Immature natural killer cell (primary cell): ENCODE measurements around the gene DIP2C. TPM values are rescaled to one million over a fixed set of nuclear protein-coding genes. Genes with fewer than 3 reads are reported as not detected.
A peak's percentile ranks its signal among the peaks of the same experiment; 100 is the strongest.
"Not testable (repeated sequence)": the region's sequence is repeated elsewhere in the genome, so short reads cannot be mapped to it uniquely, and the experiment has no call there.

Experiments used
- DNase-seq, 3 donors: peaks; one replicate each; pipeline ENCODE4 v3.0.0; 2022; ENCODE audit warnings: mixed read lengths in 1 of 3
- H3K27ac Mint-ChIP-seq, 6 donors: one replicate each; pipeline ENCODE4 v1.8.0; 2020; ENCODE audit warnings: mixed read lengths in 6 of 6, mild to moderate bottlenecking in 5 of 6, inconsistent platforms in 4 of 6, moderate library complexity in 3 of 6
- H3K27me3 Mint-ChIP-seq, 3 donors: one replicate each; pipeline ENCODE4 v1.8.0; 2020 to 2021; ENCODE audit warnings: low read depth in 3 of 3, mild to moderate bottlenecking in 3 of 3, mixed read lengths in 3 of 3, moderate library complexity in 3 of 3, inconsistent platforms in 1 of 3
- H3K36me3 Mint-ChIP-seq, 3 donors: one replicate each; pipeline ENCODE4 v1.8.0; 2020; ENCODE audit warnings: mixed read lengths in 3 of 3, inconsistent platforms in 2 of 3, mild to moderate bottlenecking in 2 of 3
- H3K4me1 Mint-ChIP-seq, 2 donors: one replicate each; pipeline ENCODE4 v1.8.0; 2020; ENCODE audit warnings: inconsistent platforms in 2 of 2, mild to moderate bottlenecking in 2 of 2, mixed read lengths in 2 of 2, moderate library complexity in 1 of 2
- H3K4me3 Mint-ChIP-seq, 5 donors: one replicate each; pipeline ENCODE4 v1.8.0; 2020; ENCODE audit warnings: mild to moderate bottlenecking in 5 of 5, mixed read lengths in 5 of 5, inconsistent platforms in 3 of 5, moderate library complexity in 3 of 5
- H3K9me3 Mint-ChIP-seq, 6 donors: one replicate each; pipeline ENCODE4 v1.8.0; 2020; ENCODE audit warnings: mild to moderate bottlenecking in 6 of 6, mixed read lengths in 6 of 6, inconsistent platforms in 4 of 6, moderate library complexity in 3 of 6
- polyA plus RNA-seq, 3 donors: library from polyadenylated mRNA; unstranded; fragments of 300-500 nt; fragmentation: Illumina TruSeq; gene quantifications; one replicate each; pipeline ENCODE4 v1.2.3, GENCODE V29; 2021

DIP2C gene
- polyA plus RNA-seq, 3 donors from 2014 or later, result 0.06 to 0.41 TPM; not detected in 1

- Mint-ChIP-seq H3K4me3 (no peak overlapping the region), H3K4me1 (no peaks in the 10 kb centered on the region), H3K36me3 (peaks cover 4 to 24% (median 6%) of the 10 kb centered on the region in 3 donors), H3K27me3 (peaks cover 8 to 17% (median 9%) of the 10 kb centered on the region in 3 donors), H3K27ac (no peak overlapping the region), H3K9me3 (peaks cover 0 to 2% (median 0%) of the 10 kb centered on the region in 6 donors)
- DNase-seq, result no peak
Observed at GRCh38 chr10:459743-460142, 229.7 kb downstream of the DIP2C start.

DNA sequence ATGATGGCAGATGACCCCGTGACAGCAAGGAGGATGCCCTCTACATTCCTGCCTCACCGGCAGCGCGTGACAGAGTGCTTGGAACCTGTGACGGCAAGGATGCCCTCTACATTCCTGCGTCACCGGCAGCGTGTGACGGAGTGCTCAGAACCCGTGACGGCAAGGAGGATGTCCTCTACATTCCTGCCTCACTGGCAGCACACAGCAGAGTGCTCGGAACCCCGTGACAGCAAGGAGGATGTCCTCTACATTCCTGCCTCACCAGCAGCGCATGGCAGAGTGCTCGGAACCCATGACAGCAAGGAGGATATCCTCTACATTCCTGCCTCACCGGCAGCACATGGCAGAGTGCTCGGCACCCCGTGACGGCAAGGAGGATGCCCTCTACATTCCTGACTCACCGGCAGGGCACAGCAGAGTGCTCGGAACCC, 231.0 kb downstream of the DIP2C start:
- Mint-ChIP-seq H3K9me3 (peaks cover 0 to 2% (median 0%) of the 10 kb centered on the region in 6 donors), H3K27me3 (peaks cover 5 to 16% (median 7%) of the 10 kb centered on the region in 3 donors), H3K27ac (no peak overlapping the region), H3K36me3 (peaks cover 0 to 20% (median 6%) of the 10 kb centered on the region in 3 donors), H3K4me3 (no peak overlapping the region), H3K4me1 (no peaks in the 10 kb centered on the region)
- DNase-seq, result no peak

DNA sequence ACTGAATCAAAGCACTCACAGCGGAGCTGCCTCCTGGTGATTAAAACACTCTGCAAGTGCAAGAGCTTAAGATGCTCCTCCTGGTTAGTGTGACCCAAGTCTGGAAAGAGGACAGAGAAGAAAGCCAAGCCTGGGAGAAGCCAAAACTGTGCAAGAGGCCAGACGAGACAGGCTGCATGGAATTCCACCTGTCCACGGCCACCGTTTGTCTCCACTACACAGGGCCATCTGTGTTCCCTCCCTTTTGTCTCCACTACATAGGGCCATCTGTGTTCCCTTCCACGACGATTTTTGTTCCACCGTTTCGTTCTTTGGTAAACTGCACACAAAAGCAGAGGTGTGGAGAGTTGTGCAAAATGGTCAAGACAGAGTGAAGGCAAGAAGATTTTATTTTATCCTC, 233.0 kb downstream of the DIP2C start:
- Mint-ChIP-seq H3K27me3 (peaks cover 0 to 10% (median 5%) of the 10 kb centered on the region in 3 donors), H3K36me3 (peaks cover 0 to 9% (median 6%) of the 10 kb centered on the region in 3 donors), H3K9me3 (peaks cover 0 to 2% (median 0%) of the 10 kb centered on the region in 6 donors), H3K4me1 (peaks cover 3 to 6% of the 10 kb centered on the region in 2 donors), H3K27ac (no peak overlapping the region), H3K4me3 (no peak overlapping the region)
- DNase-seq, result no peak

DNA sequence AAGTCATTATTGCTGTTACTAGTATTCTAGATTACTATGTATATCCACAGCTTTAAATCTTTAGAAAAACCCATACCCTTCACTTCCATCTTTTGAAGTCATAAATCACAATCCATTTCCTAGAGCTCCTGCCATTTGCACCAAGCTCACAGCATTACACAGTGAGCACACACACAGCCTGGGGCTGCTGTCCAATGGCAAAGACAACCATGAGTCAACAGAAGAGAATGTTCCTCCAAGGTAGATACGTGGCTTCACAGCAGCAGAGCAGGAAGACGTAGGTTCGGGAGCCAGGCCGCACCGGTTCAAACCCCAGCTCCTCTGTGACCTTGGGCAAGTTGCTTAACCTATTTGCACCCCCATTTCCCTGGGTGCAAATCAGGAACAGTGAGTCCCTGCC, 234.6 kb downstream of the DIP2C start:
- peaks cover 0 to 6% (median 2%) of the 10 kb centered on the region in 3 donors for H3K36me3 Mint-ChIP-seq
- no peak overlapping the region for H3K4me3 Mint-ChIP-seq
- H3K4me1 Mint-ChIP-seq, result peaks cover 18 to 22% of the 10 kb centered on the region in 2 donors
- H3K27ac Mint-ChIP-seq, result no peak overlapping the region
- peaks cover 0 to 2% (median 0%) of the 10 kb centered on the region in 6 donors for H3K9me3 Mint-ChIP-seq
- peaks cover 0 to 4% (median 2%) of the 10 kb centered on the region in 3 donors for H3K27me3 Mint-ChIP-seq
- no peak for DNase-seq

DNA sequence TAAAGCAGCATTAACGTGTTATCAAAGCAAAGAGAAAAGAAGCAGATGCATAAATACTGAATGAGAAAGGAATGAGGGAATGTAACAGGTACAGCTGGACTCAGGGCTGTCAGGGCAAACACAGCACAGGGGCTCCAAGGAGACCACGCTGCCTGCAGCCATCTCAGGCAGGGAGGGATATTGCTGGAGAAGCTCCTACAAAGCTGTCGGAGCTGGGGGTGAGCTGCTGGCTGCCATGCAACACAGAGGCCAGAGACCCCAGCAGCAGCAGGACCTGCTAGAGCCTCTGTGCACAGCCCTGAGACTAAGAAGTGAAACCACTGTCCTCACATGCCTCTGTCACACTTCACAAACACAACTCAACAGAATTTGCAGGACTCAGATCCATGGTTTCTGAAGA, 235.8 kb downstream of the DIP2C start:
- no peak overlapping the region for H3K4me3 Mint-ChIP-seq
- H3K27ac Mint-ChIP-seq, result no peak overlapping the region
- H3K4me1 Mint-ChIP-seq, result peaks cover 22 to 31% of the 10 kb centered on the region in 2 donors
- H3K9me3 Mint-ChIP-seq, result peaks cover 0 to 2% (median 0%) of the 10 kb centered on the region in 6 donors
- DNase-seq, result no peak
- peaks cover 0 to 3% (median 0%) of the 10 kb centered on the region in 3 donors for H3K36me3 Mint-ChIP-seq
- H3K27me3 Mint-ChIP-seq, result peaks cover 0 to 2% (median 0%) of the 10 kb centered on the region in 3 donors

- H3K4me3 Mint-ChIP-seq, result no peak overlapping the region
- peaks cover 22 to 31% of the 10 kb centered on the region in 2 donors for H3K4me1 Mint-ChIP-seq
- H3K27ac Mint-ChIP-seq, result no peak overlapping the region
Observed at GRCh38 chr10:452512-453426, 236.7 kb downstream of the DIP2C start.

DNA sequence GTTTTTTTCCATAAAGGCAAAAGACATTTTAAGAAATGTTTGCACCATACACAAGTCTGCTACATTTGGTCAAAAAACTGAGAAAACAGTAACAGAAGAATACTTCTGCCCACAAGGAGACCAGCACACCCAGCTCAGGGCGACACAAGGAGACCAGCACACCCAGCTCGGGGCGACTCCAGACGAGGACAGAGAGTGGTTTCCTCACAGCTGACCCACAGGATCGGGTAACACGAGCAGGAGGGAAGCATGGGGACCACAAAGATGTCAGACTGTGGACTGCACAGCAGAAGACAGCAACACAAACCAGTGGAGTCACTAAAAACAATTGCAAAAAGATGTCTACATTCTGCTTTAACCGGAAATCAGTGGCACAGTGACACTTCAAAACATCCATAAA, 237.6 kb downstream of the DIP2C start:
- peak overlapping the region in 1 of 6 donors; percentile 19 for H3K27ac Mint-ChIP-seq
- H3K9me3 Mint-ChIP-seq, result peaks cover 0 to 2% (median 0%) of the 10 kb centered on the region in 6 donors
- H3K4me3 Mint-ChIP-seq, result peak overlapping the region in 1 of 5 donors; percentile 67
- no peaks in the 10 kb centered on the region for H3K27me3 Mint-ChIP-seq
- H3K36me3 Mint-ChIP-seq, result peaks cover 0 to 3% (median 0%) of the 10 kb centered on the region in 3 donors
- no peak for DNase-seq
- peaks cover 22 to 31% of the 10 kb centered on the region in 2 donors for H3K4me1 Mint-ChIP-seq

More at GRCh38 chr10:452512-453426, 236.7 kb downstream of the DIP2C start:
- peaks cover 0 to 2% (median 0%) of the 10 kb centered on the region in 6 donors for H3K9me3 Mint-ChIP-seq
- no peak for DNase-seq
- peaks cover 0 to 3% (median 0%) of the 10 kb centered on the region in 3 donors for H3K36me3 Mint-ChIP-seq
- H3K27me3 Mint-ChIP-seq, result peaks cover 0 to 1% (median 0%) of the 10 kb centered on the region in 3 donors

DNA sequence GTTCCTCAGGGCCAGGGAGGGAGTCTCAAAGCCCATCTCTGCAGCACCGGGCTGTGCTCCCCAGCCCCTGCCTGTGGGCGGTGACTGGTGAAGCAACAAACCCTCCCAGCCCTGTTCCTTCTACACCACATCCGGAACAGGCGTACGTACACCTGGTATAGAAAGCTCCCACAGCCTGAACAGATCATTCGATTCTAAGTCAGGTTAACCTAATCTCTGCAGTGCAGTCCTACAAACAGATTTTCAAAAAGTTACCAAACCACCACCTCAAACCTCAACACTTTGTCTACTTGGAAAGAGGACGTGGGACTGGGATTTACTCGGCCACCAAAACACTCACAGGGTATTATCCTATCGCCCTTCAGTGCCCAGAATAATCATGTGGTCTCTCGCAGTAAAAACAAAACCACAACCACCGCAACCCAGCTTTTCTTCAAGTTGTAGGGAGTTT, 238.4 kb downstream of the DIP2C start:
- no peaks in the 10 kb centered on the region for H3K27me3 Mint-ChIP-seq
- H3K27ac Mint-ChIP-seq, result peak overlapping the region in 3 of 6 donors; percentile 7 to 60 (median 49)
- H3K4me3 Mint-ChIP-seq, result peak overlapping the region; percentile 27 to 80 (median 67)
- DNase-seq, result peak; percentile 40 to 48 (median 42)
- H3K36me3 Mint-ChIP-seq, result peaks cover 0 to 3% (median 0%) of the 10 kb centered on the region in 3 donors
- H3K9me3 Mint-ChIP-seq, result peaks cover 0 to 2% (median 0%) of the 10 kb centered on the region in 6 donors
- peaks cover 22 to 31% of the 10 kb centered on the region in 2 donors for H3K4me1 Mint-ChIP-seq

- Mint-ChIP-seq H3K9me3 (peaks cover 0 to 2% (median 0%) of the 10 kb centered on the region in 6 donors), H3K27me3 (no peaks in the 10 kb centered on the region), H3K36me3 (peaks cover 0 to 3% (median 0%) of the 10 kb centered on the region in 3 donors), H3K4me1 (peaks cover 22 to 31% of the 10 kb centered on the region in 2 donors), H3K4me3 (peak overlapping the region in 4 of 5 donors; percentile 4 to 80 (median 62)), H3K27ac (peak overlapping the region in 2 of 6 donors; percentile 49 to 60)
- no peak for DNase-seq
Observed at GRCh38 chr10:450463-450862, 239.0 kb downstream of the DIP2C start.

DNA sequence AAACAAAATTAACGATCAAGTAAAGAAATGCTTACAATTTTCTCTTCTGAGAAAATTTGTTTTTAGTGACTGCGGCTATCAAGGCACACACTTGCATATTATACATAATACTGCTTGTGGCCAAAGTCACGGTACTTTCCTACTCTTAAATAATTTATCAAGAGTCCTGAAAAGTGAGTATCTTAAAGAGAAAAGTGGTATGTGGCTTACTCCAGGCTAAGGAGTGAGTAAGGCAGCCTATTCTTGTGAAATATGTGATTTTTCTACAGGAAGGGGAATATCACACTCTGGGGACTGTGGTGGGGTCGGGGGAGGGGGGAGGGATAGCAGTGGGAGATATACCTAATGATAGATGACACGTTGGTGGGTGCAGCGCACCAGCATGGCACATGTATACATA, 240.1 kb downstream of the DIP2C start:
- H3K4me1 Mint-ChIP-seq, result peaks cover 22 to 31% of the 10 kb centered on the region in 2 donors

DNA sequence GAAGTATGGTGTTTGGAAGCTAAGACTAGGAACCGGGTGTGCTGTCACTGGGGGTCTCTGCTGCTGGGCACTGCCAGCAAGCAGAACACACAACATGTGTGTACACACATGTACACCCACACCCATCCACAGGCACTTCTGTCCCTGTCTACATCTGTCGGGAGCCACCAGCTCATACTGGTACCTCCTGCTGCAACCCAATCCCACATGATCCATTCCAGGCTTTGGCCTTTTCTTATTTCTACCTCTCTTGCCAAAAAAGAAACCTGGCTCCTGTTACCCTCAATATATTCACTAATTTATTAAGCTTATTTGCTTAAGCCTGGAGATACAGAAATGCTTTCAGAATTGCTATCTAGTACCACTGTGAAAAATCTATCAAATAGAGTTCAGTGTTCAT, 246.0 kb downstream of the DIP2C start:
- H3K9me3 Mint-ChIP-seq, result no peaks in the 10 kb centered on the region

More for the DNA sequence above, 240.1 kb downstream of the DIP2C start:
- H3K27ac Mint-ChIP-seq, H3K36me3 Mint-ChIP-seq, H3K9me3 Mint-ChIP-seq, H3K27me3 Mint-ChIP-seq, DNase-seq, H3K4me3 Mint-ChIP-seq: not testable (repeated sequence)

GRCh38 chr10:442209-442608, 247.3 kb downstream of the DIP2C start:
- Mint-ChIP-seq H3K27ac (no peak overlapping the region), H3K4me1 (peaks cover 3 to 8% of the 10 kb centered on the region in 2 donors), H3K36me3 (peaks cover 0 to 4% (median 0%) of the 10 kb centered on the region in 3 donors), H3K27me3 (peaks cover 0 to 2% (median 1%) of the 10 kb centered on the region in 3 donors), H3K4me3 (no peak overlapping the region), H3K9me3 (no peaks in the 10 kb centered on the region)
- DNase-seq, result no peak

More for the DNA sequence above, 246.0 kb downstream of the DIP2C start:
- Mint-ChIP-seq H3K27ac (no peak overlapping the region), H3K36me3 (peaks cover 0 to 4% (median 0%) of the 10 kb centered on the region in 3 donors), H3K4me3 (no peak overlapping the region), H3K27me3 (peaks cover 0 to 2% (median 0%) of the 10 kb centered on the region in 3 donors), H3K4me1 (no peaks in the 10 kb centered on the region)
- no peak for DNase-seq

- Mint-ChIP-seq H3K4me3 (no peak overlapping the region), H3K27me3 (peaks cover 0 to 3% (median 2%) of the 10 kb centered on the region in 3 donors), H3K9me3 (no peaks in the 10 kb centered on the region), H3K4me1 (peaks cover 4 to 11% of the 10 kb centered on the region in 2 donors), H3K27ac (no peak overlapping the region), H3K36me3 (peaks cover 0 to 4% (median 0%) of the 10 kb centered on the region in 3 donors)
- DNase-seq, result no peak
Observed at GRCh38 chr10:441659-442058, 247.8 kb downstream of the DIP2C start.

DNA sequence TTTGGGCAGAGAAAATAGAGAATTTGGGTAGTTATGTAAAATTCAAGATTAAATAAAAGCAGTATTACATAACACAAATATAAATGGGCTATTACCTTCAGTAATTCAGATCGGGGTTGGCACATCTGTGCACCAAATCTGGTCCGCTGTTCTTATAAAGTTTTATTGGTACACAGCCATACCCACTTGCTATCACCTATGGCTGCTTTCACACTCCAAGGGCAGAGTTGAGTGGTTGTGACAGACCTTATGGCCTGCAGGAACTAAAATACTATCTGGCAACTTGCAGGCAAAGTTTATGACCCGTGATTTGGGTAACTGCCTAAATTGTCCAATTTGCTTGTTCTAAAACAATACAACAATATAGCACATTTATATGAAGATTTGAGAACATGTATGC, 249.3 kb downstream of the DIP2C start:
- Mint-ChIP-seq H3K4me1 (peaks cover 4 to 11% of the 10 kb centered on the region in 2 donors), H3K36me3 (peaks cover 0 to 4% (median 0%) of the 10 kb centered on the region in 3 donors), H3K27me3 (peaks cover 0 to 3% (median 2%) of the 10 kb centered on the region in 3 donors), H3K27ac (no peak overlapping the region), H3K9me3 (no peaks in the 10 kb centered on the region), H3K4me3 (no peak overlapping the region)
- no peak for DNase-seq
